ENCODE results near the gene RUVBL1.

Gene RUVBL1

DNA sequence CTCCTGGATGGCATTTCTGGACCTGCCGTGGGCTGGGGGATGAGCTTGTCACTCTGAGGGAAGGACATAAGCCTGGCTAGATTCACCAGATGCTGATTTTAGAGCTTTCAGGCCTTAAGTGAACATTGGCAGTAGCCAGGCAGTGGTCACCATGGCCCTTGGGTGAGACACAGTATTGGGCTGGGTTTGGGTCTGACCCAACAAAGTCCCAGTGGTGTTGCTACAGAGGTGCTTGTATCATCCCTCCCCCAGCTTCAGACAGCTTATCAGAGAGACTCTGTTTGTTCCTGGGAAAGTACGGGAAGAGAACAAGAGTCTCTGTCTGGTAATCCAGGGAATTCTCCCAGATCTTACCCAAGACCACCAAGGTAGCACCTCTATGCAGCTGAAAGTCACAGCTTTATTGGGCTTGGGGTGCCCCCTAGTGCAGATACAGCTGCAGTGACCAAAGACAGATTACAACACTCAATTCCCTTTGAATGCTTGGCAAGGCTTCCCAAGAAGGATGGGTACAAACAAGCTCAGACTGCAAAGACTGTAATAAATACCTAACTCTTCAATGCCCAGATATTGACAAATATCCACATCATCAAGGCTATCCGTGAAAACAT is 9.8 kb upstream of the RUVBL1 start:
- DNase-seq (ENCODE audit: low read depth): peak; percentile 61

DNA sequence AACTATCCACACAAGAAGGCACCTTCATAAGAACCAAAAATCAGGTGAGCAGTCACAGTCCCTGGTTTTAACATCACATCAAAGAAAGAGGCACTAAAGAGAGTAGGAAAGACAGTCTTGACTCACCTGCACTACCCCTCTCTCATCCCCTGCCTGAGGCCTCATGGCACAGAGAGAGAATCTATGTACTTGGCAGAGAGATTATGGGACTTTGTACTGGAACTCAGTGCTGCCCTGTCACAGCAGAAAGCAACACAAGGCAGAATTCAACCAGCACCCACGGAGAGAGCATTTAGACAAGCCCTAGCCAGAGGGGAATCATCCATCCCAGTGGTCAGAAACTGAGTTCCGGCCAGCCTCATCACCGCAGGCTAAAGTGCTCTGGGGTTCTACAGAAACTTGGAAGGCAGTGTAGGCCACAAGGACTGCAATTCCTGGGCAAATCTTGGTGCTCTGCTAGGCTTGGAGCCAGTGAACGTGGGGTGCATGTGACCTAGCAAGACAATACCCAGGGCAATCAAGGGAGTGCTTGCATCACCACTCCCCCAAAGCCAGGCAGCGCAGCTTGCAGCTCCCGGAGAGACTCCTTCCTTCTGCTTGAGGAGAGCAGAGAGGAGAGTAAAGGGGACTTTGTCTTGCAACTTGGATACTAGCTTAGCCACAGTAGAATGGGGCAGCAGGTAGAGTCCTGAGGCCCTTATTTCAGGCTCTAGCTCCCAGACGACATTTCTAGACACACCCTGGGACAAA is 8.5 kb upstream of the RUVBL1 start:
- no peak for DNase-seq (ENCODE audit: low read depth)

DNA sequence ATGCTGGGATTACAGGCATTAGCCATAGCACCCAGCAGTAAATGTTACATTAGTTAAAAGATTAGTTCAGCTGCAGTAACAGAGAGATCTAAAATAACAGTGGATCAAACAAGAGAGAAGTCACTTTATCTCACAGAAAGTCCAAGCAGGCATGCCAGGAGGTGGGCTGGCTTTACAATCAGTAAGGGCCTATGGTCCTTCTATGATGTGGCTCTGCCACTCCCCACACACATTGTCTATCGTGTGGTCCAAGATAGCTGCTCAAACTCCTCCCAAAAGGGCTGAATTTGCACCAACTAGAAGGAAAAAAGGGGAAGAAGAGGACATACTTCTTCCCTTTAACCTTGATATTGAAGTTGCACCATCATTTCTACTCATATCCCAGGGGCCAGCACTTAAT is 4.6 kb upstream of the RUVBL1 start:
- DNase-seq (ENCODE audit: low read depth): no peak

DNA sequence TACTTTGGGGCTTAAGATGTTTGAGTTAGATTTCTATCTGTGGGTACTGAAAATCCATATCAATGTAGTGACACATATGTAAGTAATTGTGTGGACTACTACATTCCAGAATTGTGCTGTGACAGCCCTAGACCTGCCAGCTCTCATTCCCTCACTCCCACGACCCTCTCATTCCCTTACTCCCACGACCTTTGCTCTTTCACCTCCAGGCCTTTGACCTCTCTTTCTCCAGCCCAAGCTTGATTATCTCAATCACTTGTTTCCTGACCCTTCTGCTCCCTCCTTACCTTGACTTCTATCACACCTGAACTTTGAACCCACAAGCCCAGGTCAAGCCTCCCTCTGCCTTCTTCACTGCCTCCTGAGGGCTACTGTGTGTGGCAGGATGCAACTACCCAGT is 3.6 kb upstream of the RUVBL1 start:
- no peak for DNase-seq (ENCODE audit: low read depth)

DNA sequence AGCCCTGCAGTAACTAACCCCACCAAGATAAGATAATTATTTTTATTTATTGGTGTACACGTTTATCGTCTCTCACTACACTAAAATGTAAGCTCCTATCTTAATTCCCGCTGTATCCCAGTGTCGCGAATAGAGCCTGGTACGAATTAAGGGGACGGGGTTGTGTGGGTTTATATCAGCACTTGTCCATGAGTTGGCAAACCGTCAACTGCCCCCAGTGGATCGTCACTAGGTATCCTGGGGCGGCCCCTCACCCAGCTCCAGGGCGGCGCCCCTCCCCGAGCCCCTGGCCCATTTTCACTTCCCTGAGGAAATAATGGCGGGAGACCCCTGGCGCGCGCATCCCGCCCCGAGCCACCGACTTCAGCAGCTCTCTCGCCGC is 465 bp downstream of the RUVBL1 start:
- no peak for DNase-seq (ENCODE audit: low read depth)

DNA sequence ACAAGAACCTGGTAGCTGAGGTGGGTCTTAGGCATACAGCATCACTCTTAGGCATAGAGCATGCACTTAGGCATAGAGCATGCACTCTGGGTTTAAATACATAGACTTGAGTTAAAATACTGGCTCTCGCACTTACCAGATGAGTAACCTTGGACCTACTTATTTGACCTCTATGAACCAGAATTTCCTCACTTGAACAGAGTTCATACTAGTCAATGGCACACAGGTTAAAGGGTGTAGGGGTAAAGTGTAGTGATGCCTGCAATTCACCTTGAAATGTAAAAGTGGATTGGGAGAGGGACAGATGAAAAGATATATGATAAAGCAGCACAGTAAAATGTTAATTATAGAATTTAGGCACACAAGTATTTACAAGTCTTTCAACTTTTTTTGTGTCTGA is 1.6 kb downstream of the RUVBL1 start:
- DNase-seq (ENCODE audit: low read depth): no peak

DNA sequence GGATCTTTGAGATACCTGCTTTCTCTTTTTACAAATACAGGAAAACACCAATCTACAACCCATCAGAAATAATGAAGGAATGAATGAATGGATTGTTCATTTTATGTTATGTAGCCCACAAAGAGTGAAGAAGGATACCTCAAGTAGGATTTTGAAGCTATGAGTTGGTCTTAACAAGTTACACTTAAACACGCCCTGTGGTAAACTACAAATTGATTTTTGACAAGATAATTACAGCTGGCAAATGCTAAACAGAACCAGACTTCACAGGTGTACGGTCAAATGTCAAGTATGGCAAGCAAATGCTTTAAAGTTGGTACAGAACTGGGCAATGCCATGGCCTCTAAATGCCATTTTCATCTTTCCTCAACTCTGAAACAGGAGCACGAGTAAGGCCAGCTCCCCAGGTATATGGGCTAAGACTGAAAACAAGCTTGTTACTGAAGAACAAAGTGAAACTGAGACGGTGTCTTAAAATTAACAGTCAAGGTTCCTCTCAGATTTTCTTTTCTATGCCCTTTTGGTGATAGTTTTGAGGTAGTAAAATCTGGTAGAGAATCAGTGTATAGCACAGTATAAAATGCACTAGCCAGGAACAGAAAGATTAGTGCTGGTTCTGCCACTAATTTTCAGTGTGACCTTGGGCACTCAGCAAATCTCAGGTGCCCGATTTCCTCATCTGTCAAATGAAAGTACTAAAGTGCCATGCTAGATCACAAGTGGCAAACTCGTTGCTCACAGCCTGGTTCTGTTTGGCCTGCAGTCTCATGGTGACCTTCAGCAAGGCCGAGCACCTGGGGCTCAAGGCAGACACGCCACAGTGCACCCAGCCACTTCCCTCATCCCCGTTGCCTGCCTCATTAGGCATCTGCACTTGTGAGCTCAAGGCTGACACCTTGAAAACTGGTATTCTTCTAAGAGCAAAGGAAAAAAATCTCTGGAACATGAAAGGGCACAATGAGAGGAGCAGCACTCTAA is 9.5 kb downstream of the RUVBL1 start:
- DNase-seq (ENCODE audit: low read depth): no peak

DNA sequence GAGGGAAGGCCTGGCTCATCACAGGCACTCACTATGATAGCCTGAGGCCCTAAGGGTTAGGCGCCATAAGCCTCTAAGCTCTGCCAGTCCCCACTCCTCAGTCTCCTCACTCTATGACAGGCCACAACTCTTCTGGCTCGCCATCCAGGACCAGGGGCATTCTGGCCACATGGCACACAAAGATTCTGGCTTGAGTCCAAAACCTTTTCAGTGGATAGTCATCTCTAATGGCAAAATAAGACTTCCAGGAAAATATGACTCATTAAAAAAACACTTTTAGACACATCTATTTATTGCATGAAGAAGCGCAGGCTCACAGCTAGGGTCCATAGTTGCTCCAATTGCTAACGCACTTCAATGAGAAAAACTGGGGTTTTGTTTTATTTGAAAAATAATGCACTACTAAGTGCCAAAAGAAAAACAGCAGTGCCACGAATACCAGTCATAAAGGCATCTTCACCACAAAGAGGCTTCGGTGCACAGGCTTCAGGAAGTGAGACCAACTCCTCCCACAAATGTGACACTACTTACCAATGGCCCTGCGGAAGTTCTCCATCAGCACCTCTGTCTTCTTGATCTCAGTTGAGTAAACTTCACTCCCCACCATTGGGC is 11.1 kb downstream of the RUVBL1 start:
- DNase-seq (ENCODE audit: low read depth): peak; percentile 91

DNA sequence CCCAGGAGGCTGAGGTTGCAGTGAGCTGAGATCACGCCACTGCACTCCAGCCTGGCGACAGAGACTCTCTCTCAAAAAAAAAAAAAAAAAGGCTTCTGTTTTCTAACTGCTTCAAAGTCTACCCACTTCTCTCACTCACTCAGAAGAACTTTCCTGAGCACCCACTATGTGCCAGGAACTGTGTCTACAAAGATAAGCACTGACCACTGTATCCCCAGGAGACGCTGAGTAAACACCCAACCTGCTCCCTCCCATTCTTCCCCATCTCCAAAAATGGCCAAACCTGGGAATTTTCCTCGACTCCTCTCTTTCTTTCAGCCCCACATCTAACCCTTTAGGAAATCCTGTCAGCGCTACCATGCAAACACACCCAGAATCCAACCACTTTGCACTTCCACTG is 12.5 kb downstream of the RUVBL1 start:
- DNase-seq (ENCODE audit: low read depth): no peak

DNA sequence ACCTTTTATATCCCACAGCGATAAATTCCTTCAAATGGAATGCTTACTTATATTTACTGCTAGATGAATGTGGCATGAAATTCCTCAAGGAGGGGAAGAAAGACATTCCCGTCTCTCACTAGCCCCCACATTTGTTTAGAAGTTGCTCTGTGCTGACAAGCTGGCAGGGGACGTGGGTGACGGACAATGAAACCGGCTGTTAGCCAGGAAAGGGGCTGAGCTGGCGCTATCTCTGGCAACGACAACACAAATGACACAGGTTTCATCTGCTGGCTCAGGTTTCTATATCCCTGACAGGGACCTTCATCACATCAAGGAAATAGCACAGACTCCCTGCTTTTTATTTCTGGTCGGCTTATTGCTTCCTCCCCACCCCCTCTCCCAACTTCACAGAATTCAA is 15.8 kb downstream of the RUVBL1 start:
- no peak for DNase-seq (ENCODE audit: low read depth)

DNA sequence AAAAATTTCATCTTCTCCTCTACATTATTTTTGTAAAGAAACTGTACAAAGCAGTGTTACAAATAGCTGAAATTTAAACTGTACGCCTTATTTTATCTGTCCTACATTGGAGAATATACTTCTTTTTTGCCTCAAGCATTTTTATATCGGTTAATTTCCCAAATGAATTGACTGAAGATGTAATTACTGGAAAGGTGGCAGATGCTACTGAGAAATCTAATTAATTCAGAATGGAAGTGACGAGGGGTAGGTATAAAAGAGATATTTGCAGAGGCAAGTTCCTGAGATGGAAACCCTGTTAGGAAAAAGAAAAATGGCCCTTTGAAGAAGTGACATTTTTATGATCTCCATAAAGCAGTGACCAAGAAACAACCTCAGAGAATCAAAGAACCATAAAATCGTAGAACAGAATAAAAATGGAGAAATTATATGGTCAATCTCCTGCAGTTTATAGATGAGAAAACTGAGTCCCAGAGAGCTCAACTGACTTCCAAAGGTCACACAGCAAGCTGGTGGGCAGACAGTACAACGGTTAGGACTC is 20.4 kb downstream of the RUVBL1 start:
- no peak for DNase-seq (ENCODE audit: low read depth)

DNA sequence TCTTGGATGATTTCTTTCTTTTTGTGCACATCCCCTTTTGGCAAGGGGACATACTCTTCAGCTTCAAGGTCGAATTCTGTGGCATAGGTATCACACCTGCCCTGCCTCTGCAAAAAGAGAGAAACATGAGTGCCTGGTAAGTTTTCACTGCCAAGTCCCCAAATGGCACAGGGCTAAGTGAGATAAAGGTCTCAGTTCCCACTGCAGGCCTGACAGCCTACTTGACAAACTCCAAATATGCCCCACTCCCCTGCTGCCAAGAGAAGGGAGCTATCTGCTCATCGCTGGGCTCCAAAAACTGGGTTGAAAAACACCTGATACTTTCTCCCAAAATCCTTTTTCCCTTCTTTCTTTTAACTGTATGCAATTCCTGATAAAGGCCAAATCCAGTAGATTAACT is 23.0 kb downstream of the RUVBL1 start:
- DNase-seq (ENCODE audit: low read depth): no peak

DNA sequence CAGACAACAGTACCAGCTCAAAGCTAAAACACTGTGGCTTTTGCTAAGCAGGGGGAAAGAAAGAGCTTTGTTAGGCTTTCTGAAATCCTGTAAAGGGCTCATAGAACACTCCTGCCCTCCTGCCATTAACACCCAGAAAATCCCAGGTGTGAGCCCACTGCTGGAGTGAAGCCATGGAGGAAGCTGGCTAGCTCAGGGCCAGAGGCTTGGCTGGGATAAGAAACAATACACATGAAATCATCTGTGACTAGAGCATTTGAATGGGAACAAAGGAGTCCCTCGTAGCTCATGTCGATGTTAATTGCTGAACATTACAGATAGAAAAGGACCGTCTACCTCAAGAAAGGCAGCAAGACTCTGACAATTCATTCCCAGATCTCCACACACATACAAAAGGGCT is 23.5 kb downstream of the RUVBL1 start:
- DNase-seq (ENCODE audit: low read depth): no peak

DNA sequence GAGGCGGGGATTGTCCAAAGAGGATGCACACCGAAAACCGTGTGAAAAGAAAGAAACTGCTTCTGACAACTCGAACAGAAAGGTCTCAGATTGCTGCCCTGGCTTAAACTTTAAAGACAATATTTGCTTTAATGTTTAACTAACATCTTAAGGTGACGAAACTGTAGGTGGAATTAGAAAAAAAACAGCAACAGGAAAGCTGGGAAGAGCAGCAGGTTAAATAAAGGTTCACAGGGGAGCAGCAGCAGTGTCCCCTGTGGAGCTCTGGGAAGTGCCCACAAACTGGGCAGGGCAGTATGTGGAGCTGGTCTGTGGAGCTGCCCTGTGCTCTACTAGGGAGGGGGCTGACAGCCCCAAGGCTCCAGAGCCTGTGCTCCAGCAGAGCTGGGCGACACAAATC is 25.4 kb downstream of the RUVBL1 start:
- no peak for DNase-seq (ENCODE audit: low read depth)

DNA sequence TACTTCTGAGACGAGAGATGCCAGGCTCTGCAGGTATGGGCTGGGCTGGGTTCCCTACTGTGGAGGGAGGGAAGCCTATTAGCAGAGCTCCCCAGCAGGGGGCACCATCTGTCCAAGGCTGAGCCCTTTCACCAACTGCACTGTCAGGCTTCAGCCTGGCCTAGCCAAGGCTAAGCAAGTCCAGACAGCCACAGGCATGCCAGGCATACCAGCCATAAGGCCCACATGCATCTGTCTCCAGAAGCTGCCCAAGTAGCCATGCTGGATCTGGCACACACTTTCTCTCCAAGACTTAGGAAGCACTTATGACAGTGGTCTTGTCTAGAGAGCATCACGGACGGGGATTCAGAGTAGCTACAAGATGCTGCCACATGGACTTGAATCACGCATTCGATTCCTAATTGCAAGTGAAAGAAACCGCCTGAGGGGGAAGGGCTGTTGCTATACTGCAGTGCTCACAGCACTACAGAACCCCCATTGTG is 28.3 kb downstream of the RUVBL1 start:
- DNase-seq (ENCODE audit: low read depth): peak; percentile 87

DNA sequence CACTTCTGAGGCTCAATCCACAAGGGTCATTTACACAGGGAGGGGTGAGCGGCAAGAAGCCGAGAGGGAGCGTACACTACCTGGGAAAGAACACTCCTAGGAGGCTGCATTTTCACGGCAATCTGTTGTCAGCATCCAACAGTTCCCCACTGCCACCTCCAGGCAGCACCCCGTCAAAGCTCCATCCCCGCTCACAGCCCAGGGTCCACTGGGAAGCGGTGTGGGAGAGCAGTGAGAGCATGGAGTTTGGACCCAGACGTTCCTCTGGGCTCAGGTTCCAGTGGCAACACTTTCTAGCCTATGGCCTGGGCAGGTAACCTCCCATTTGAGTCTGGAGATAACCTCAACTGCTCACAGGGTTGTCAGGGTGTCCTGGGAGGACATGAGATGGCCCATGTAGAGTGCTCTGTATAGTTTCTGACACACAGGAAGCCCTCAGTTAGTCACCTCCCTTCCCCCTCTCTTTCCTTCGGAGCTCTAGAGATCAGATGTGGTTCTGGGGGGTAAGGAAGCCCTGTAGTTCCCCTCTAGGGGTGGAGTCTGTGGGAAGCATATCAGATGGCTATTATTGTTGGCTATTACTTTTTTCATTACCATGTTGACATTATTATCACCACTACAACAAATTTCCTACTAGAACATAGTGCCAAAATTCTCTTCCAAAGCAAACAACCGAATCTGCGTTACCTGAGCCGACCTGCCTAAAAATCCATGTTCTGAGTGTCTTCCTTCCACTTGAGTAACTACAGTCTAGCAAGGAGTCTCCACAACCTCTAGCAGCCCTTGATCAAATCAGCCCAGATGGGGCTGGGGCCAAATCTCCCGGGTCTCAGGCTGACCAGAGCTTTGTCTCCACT is 29.1 kb downstream of the RUVBL1 start:
- DNase-seq (ENCODE audit: low read depth): peak; percentile 49

DNA sequence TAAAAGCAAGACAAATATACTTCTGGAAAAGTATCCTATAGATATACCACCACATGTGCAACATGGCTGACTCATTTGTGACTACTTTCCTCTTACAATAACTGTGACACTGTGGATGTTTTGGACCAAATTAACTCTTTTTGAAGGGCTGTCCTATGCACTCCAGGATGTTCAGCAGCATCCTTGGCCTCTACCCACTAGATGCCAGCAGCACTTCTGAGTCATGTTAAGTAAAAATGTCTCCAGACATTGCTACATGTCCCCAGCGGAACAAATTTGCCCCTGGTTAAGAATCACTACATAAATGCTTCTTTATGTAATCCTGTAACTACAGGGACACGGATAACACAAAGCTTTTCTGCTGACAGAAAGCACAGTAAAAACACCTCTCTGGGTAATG is 32.0 kb downstream of the RUVBL1 start:
- DNase-seq (ENCODE audit: low read depth): no peak

DNA sequence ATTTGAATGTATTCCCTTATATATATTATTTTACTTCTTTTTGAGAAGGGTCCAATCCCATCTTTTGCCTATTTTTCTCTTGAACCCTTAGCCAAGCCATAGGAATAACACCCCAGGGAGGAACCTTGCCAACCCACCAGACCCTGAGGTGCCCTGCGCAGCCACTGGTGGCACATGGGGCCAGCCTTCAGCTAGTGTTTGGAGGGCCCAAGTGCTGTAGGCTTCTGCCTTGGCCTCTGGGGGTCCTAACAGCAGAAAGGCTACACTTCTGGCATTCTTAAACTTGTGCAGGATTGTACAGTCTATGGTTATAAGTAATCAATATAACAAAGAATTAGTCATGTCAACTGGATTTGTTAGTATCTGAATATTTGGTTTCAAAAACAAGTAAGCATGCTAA is 34.5 kb downstream of the RUVBL1 start:
- DNase-seq (ENCODE audit: low read depth): no peak

DNA sequence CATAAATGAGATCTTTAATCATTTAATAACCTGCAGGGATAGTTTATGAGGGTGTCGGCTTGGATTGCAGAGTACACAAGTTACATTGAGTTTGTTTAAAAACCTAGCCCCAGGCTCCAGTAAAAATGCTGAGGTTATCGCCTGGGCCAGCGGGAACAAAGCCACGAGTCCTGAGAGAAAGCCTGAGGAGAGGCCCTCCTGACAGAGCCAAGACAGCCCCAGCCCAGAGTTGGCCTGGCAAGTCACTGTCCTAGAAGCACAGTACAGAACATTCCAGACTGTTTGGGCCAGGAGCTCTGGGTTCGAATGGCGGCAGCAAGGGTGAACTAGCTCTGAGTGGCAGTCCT is 39.0 kb downstream of the RUVBL1 start:
- DNase-seq (ENCODE audit: low read depth): no peak

DNA sequence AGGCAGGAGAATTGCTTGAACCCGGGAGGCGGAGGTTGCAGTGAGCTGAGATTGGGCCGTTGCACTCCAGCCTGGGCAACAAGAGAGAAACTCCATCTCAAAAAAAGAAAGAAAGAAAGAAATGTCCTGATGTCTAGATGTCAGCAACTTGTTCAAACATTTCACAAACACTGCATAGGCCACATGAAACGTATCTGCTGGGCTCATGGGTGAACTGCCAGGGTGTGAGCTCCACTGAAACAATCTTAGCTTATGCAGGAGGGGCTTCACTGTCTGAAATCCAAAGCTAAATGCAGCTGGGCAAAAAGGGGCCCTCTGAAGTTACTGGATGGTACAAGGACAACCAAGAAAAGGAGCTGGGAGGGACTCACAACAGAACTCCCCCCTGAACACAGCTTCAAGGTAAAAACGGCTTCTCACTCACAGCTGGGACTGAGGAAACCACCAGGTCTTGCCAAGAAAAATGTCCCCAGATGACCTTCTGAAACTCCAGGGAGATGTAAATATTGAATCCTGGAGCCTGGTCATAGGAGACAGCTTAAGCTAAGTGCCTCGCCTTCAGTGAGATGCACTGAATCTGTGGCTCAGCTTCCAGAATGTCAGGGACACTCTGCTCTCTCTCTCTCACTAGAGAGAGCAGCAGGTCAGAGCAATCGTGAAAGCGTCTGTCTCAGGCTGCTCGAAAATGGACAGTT is 39.5 kb downstream of the RUVBL1 start:
- peak; percentile 67 for DNase-seq (ENCODE audit: low read depth)

DNA sequence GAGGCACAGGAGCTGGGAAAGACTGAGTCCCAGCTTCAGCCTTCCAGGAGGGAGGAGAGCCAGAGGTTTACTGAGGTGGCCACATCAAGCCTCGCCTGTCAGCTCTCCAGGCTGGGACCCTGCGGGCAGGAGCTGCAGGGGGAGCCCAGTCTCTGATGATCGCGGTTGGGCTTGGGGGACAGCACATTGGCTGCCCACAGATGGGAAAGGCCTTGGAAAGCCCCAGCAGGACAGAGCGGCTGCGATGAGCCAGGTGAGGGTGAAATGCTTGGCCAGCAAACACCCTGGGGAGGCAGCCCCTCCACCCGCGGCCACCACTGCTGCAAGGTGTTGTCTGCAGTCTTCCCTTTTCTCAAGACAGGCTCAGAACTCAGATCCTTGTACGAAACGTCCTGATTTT is 40.2 kb downstream of the RUVBL1 start:
- DNase-seq (ENCODE audit: low read depth): no peak
